DND-41 (cell line): ENCODE results near the gene CHAC2.

Experiments used
- CTCF ChIP-seq: IDR thresholded peaks from 2 replicates; pipeline ENCODE4 v1.5.1; 2012; ENCODE audit warnings: borderline replicate concordance, low read length, moderate library complexity, mild to moderate bottlenecking; ENCODE audit not compliant: poor library complexity, severe bottlenecking; ENCODE audit errors: extremely low read depth
- EZH2 ChIP-seq: IDR thresholded peaks from 3 replicates; pipeline ENCODE4 v1.6.1; 2012; ENCODE audit warnings: borderline replicate concordance, low read depth, mild to moderate bottlenecking, moderate library complexity, low read length, inconsistent platforms; ENCODE audit not compliant: severe bottlenecking

- TF ChIP-seq EZH2 (no peak), CTCF (no peak)
Observed at GRCh38 chr2:53793821-53794220, 26.2 kb downstream of the CHAC2 start.
